HG03520 (cell line): ENCODE results near the gene SELENOP.
"Not testable (repeated sequence)": the region's sequence is repeated elsewhere in the genome, so short reads cannot be mapped to it uniquely, and the experiment has no call there.

ENCODE experiments used
- ATAC-seq: cut with Tn5 transposase; IDR thresholded peaks from one replicate; pipeline ENCODE4 v1.9.1; 2021; ENCODE audit warnings: mild to moderate bottlenecking, moderate library complexity; ENCODE audit not compliant: unreplicated experiment

SELENOP gene, protein sequence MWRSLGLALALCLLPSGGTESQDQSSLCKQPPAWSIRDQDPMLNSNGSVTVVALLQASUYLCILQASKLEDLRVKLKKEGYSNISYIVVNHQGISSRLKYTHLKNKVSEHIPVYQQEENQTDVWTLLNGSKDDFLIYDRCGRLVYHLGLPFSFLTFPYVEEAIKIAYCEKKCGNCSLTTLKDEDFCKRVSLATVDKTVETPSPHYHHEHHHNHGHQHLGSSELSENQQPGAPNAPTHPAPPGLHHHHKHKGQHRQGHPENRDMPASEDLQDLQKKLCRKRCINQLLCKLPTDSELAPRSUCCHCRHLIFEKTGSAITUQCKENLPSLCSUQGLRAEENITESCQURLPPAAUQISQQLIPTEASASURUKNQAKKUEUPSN

DNA sequence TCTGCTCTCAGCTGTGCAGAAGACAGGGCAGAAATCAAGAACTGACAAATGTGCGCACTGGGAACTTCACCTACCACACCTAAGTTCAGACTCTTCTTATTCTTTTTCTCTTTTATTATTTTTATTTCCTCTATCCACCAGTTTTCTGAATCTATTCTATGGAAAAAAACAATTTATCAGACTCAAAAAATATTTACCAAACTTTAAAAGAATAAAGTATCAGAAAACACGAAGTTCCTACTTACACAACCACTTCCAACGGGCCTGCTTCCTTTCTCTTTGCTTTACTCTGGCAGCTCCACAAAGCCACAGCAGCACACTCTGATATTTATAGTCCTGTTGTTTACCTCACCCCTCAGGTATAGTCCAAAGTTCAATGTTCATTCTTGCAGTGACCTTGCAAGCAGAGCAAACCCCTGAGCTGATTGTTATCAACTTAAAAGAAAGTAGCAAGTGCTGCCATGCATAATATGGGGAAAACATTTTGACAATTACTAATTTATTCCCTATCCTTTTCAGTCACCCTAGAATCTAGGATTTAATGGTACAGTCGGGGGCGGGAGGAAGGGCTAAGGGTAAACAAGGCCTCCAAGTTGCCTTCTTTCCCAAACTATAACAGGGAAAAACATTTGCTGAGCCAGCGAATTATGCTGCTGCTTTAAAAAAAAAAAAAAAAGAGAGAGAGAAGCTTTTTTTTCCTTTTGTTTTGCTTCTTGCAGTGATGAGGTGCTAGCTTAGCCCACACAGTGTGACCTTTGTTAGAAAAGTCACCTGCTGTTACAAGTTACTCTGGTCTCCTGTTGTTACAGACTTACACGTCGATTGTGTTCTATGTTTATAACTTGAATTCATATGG lies at the start of gene SELENOP:
Gene SELENOP (minus strand): TSS at position 302 of the 856 bp plus-strand sequence. CDS start 3,539 bp downstream, outside the sequence.
- ATAC-seq, result no peak

DNA sequence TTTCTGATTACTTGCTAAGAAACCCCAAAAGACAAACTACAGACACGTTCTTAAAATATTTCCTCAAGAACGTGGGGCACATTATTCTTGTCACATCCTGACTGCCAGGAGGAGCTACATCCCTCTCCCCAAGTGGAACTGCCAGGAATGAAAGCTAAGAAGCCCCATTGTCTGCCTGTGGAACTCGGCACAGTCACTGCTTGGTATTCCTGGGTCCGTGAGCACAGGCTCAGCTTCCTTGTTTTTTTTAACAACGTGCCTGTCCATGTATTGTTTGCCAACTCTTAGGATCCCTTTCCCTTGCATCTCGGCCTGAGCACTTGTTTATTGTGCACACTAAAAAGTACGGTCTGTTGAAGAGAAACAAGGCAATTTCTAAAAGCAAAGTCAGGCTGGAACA lies 47.0 kb upstream of the SELENOP start:
- no peak for ATAC-seq

DNA sequence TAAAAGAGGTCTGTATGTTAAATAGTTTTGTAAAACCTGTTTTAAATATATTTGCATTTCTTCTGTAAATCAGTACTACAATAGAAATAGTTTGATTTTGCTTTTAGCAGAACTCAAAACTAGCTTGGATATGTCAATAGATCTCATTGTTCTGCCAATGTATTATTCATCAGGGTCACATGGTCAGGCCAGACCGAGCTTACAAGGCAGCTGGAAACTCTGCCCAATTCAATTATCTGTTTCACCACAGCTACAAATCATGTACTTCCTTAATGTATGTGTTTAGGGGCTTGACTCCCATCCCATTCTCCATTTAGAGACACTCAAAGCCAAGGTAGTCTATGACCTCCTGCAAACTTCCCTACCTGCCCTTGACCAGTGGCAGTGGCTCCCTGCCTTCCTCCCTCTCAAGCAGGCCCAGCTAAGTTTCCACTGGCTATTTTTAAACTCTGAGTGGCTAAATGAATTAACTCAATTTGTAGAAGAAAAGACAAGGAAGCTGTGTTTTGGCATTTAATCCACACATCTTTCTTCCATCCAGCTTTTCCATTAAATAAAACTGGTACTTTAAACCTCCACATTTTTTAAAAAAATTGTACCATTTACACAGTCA lies 46.4 kb upstream of the SELENOP start:
- no peak for ATAC-seq

DNA sequence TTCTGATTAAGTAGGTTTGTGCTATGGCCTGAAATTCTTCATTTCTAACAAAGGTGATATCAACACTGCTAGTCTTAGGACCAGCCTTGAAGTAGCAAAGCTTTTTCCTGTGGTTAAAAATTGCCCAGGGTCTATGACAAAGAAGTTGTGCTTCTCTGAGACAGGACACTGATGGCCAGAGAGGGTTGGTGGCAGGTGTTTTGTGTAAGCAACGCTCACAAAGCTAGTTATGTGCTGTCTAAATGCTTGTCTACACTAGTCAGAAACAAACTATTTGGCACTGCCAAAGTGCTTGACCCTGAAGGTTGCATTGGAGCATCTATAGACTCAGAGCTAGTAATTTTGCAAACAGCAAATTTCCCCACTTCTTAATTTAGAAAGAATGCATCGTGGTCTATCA lies 44.1 kb upstream of the SELENOP start:
- no peak for ATAC-seq

DNA sequence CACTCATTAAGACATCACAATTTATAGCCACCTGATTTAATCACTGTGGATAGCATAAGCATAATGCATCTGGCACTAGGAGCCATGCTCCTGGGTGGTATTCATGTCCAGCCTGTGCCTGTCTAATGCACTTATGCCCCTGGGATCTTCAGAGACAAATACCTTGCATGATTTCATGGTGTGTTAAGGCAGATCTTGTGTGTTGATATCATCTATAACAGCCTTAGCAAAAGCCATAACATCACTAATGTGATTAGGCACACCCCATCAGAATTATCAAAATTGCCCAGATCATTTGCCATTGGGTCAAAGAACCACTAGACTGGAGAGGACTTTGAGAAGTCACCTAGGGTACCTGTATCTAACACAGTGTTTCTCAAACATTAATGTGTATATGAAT lies 43.7 kb upstream of the SELENOP start:
- ATAC-seq, result no peak

DNA sequence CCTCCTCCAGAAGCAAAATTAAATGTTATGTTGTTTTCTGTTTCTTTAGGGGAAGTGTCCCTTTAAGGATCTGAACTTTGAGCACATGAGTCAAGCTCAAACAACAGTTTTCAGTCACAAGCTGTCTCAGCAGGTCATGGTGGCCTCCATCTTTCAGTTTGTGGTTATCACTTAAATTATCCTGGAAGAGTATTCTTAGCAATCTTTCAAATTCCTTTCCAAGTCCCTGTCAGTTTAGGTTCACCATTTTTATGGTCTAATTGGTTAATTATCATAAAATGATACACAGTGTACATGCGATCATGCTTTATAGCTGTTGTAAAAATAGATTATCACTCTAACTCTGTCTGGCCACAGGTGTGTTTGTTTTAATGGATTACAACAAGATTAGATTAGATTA lies 43.1 kb upstream of the SELENOP start:
- ATAC-seq, result no peak

DNA sequence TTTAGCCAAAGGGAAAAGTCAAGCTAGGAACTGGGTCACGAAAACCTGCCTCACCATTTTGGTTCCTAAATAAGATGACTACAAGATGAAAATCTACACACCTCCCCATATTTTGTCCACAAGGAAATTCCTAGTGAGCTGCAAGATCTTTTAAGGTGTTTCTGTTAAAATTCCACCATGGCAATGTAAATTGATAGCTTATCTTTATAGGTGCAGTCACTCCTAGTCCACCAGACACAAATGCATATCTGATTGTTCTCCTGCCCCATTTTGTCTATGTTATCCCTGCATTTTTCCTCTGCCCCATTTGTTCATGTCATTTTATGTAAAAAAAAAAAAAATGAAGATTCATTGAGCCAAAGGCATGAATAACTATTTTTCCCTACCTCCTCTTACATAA lies 41.1 kb upstream of the SELENOP start:
- ATAC-seq, result no peak

DNA sequence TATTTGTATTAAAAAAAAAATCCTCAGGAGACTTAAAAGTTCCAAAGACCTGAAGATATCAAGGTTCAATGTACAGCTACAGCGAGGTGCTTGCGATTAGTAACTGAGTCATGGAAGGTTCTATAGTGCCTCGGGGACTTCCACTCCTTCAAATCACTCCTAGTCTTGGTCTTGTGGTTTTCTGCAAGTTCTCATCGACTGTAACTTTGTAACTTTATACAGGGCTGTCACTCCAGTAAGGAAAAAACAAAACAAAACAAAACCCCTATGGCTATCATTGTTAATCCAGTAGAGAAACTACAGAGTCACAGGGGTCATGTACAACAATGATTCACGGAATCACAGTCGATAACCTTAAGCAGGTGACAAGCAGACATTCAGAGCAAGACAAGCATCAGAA lies 39.8 kb upstream of the SELENOP start:
- no peak for ATAC-seq

DNA sequence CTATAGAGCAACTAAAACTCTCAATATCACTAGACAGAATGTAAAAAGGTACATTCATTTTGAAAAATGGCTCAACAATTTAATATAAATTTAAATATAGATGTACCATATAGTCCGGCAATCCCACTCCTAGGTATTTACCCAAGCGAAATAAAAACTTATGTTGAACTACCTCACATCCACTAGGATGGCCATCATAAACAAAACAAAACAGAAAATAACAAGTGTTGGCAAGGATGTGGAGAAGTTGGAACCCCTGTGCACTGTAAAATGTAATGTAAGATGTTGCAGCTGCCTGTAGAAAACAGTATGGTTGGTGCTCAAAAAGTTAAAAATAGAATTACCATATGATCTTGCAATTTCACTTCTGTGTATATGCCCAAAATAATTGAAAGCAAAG lies 36.9 kb upstream of the SELENOP start:
- ATAC-seq, result no peak

DNA sequence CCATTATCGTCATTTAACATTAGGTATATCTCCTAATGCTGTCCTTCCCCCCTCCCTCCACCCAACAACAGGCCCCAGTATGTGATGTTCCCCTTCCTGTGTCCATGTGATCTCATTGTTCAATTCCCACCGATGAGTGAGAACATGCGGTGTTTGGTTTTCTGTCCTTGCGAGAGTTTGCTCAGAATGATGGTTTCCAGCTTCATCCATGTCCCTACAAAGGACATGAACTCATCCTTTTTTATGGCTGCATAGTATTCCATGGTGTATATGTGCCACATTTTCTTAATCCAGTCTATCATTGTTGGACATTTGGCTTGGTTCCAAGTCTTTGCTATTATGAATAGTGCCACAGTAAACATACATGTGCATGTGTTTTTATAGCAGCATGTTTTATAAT lies 32.7 kb upstream of the SELENOP start:
- ATAC-seq, result not testable (repeated sequence)

DNA sequence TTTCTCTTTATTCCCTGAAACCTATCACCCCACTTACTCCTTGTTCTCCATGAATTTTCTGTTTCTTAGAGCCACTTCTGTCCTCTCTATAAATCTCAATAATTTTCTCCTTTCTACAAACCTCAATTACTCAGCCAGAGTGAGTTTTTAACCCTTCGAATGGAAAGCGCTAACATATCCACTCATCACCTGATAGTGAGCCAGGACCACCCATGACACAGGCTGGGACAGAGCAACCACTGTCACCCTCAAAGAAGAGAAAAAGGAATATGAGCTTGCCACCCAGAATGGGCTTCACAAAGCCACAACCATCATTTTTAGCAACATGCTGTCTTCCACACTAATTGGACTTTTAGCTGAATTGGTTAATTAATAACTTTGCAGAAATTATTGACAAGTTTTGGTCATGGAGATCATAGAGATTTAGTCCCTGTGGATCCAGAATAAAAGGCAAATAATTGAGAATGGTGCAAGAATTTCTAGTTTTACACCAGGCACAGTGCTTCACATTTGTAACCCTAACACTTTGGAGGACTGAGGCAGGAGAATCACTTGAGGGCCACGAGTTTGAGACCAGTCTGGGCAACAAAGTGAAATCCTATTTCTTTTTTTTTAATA lies 32.1 kb upstream of the SELENOP start:
- no peak for ATAC-seq

DNA sequence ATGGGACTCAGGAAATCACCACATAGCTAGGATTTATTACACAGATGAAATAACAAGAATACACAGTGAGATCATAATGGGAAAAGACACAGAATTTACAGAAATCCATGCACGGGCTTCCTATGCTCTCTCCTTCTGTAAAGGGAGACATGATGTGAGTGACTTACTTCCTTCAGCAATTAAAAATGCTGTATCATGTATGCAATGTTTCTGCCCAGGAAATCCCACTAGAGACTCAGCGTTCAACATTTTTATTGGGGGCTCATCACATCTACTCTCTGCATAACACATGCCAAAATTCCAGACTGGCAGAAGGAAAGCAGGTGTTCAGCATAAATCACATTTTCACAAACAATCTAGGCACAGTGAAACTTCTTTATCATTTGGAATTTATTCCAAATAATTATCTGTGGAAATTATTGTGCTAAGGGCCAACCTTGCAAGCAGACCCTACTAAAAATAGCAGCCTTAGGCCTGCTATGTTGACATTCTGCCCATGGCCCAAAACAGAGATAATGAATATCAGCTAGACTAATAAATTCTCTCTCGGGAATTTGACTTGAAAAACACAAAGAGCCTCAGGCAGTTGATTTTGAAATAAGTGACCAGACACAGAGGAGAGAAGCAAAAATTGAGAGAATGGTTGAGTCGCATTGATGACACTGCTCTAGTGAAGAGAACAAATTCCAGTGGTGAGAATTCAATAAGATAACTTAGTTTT lies 31.4 kb upstream of the SELENOP start:
- ATAC-seq, result no peak

DNA sequence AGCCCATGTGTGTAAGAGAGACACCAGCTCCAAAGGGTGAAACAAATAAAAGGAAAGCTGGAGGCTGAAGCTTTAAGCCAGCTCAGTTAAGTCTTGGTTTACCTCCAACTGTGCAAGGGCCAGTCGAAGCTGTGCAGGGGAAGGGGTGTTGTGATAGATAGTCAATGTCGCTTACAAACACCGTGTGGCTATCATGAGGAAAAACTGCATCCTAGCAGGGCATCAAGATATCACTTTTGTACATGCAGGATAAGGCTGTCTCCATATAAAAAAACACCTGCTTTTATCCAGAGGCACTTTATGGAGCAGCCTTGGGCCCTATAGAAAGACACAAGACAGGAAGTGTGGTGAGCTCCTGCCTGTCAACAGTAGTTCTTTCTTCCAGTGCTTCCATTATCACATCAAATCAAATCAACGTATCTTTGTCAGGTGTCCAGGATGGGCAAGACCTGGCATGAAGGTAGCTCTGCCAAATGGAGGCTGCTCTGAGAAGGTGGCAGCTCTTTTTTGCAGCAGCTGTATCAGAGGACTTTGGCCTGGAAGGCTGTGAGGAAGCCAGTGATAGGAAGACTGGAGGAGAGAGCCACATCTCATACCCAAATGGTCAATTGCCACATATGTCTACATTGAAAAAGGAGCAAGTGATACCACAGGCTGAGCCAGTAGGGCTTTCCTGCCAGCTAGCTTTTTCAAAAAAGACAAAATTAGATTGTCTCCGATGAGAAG lies 29.3 kb upstream of the SELENOP start:
- no peak for ATAC-seq

DNA sequence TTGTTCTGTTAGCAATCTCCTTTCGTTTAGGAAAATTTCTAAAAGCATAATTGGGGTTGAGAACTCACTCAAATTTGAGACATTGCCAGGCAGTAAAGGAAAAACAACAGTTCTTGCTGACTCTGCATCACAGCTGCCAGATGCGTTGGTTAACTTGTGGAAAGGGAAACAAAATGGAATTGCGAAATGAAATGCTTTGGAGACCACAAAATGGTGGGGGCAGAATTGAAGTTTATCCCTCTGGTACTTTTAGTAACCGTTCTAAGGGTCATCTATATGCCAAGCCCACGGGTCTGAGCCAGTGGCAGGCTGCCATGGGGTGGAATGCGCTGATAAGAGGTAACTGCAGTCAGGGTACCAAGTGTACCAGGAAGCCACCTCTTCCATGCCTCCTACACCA lies 28.6 kb upstream of the SELENOP start:
- ATAC-seq, result no peak

DNA sequence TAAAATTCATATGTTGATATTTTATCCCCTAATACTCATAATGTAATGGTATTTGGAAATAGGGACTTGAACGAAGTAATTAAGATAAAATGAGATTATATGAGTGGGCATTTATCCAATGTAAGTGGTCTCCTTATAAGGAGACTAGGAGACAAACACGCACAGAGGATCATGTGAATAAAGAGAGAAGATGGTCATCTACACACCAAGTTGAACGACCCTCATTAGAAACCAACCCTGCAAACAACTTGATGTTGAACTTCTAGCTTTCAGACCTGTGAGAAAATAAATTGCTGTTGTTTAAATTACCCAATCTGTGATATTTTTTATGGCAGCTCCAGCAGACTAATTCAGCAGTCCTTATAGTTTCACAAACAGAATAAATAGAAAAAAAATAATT lies 27.5 kb upstream of the SELENOP start:
- ATAC-seq, result no peak

DNA sequence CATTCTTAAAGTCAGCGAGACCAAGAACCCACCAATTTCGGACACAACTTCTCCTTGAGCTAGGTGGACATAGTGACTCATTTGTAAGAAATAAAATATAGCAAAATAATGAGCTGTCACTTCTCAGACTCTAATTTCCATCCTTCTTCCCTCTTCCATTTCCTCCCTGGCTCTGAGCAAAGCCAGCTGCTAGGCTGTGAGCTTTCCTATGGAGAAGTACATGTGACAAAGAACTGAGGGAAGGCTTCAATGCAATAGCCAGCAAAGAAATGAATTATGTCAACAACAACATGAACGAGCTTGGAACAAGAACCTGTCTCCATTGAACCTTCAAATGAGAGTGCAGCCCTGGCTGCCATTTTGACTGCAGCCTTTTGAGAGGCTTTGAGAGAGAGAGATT lies 25.9 kb upstream of the SELENOP start:
- no peak for ATAC-seq

DNA sequence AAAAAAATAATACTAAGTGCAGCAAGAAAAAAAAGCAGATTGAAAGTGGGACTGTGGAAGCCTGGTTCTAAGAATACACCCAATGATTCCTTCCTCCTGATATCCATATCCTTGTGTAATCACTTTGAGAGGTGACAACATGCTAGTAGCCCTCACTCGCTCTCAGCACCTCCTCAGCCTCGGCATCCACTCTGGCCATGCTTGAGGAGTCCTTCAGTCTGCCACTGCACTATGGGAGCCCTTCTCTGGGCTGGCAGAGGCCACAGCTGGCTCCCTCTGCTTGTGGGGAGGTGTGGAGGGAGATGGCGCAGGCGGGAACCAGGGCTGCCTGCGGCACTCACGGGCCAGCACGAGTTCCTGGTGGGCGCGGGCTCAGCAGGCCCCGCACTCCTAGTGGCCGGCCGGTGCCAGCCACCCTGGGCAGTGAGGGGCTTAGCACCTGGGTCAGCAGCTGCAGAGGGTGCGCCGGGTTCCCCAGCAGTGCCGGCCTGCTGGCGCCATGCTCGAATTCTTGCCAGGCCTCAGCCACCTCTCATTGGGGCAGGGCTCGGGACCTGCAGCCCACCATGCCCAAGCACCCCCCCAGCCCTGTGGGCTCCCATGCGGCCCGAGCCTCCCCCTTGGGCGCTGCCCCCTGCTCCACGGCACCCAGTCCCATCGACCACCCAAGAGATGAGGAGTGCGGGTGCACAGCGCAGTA lies 24.5 kb upstream of the SELENOP start:
- no peak for ATAC-seq

DNA sequence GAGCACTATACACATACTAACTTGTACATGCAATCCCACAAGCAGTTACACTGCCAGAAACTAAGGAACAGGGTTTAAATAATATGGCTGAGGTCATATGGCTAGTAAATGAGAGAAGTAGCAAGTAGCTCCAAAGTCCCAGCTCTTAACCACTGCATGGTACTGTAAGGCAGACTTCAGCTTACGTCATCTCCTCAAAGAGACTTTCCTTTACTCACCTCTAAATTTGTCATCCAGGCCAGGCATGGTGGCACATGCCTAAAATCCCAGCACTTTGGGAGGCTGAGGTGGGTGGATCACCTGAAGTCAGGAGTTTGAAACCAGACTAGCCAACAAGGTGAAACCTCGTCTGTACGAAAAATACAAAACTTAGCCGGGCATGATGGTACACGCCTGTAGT lies 20.4 kb upstream of the SELENOP start:
- ATAC-seq, result no peak

DNA sequence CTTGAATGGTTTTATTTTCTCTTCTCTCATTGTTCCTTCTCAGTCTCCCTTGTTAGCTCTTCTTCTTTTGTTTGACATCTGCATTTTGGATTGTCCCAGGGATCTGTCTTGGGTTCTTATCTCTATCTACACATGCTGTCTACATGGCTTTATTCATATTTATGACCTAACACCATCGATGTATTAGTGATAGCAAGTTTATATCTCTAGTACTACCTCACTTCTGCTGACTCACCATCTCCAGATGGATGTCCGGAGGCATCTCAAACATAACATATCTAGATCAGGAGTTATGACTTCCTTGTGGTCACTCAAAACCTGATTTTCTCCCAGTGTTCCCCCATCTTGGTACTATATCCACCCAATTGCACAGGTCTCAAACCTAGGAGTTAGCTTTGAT lies 19.2 kb upstream of the SELENOP start:
- no peak for ATAC-seq
